ENCODE data around the gene OTOG.

DNA sequence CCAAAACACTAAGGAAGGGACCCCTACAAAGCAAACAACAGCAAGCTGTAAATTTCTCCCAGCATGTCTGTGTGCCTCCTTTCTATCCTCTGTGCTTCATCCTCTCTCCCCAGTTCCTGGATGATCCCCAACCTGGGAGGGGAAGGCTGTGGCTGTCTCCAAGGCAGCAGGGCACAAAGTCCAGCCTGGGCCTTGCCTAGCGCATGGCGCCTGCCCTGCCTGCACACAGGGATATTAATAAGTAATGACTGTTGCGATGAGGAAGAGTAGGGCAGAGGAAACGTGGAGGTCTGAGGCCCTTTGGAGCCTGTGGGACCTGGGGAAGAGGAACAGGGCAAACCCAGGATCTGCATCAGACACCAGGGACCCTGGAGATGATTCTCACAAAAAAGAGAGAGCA, 4.8 kb upstream of the OTOG start:
- TF ChIP-seq, protein P1, sequence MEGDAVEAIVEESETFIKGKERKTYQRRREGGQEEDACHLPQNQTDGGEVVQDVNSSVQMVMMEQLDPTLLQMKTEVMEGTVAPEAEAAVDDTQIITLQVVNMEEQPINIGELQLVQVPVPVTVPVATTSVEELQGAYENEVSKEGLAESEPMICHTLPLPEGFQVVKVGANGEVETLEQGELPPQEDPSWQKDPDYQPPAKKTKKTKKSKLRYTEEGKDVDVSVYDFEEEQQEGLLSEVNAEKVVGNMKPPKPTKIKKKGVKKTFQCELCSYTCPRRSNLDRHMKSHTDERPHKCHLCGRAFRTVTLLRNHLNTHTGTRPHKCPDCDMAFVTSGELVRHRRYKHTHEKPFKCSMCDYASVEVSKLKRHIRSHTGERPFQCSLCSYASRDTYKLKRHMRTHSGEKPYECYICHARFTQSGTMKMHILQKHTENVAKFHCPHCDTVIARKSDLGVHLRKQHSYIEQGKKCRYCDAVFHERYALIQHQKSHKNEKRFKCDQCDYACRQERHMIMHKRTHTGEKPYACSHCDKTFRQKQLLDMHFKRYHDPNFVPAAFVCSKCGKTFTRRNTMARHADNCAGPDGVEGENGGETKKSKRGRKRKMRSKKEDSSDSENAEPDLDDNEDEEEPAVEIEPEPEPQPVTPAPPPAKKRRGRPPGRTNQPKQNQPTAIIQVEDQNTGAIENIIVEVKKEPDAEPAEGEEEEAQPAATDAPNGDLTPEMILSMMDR (IDR thresholded peaks at IDR 0.05): no peak
- TF ChIP-seq POLR2A (IDR thresholded peaks at IDR 0.05): no peak
